Measurements from ENCODE around the gene PODXL. TPM values are rescaled to one million over a fixed set of nuclear protein-coding genes. Genes with fewer than 3 reads are reported as not detected.

PODXL gene
- total RNA-seq, 1 donor = 1.4 TPM

DNA sequence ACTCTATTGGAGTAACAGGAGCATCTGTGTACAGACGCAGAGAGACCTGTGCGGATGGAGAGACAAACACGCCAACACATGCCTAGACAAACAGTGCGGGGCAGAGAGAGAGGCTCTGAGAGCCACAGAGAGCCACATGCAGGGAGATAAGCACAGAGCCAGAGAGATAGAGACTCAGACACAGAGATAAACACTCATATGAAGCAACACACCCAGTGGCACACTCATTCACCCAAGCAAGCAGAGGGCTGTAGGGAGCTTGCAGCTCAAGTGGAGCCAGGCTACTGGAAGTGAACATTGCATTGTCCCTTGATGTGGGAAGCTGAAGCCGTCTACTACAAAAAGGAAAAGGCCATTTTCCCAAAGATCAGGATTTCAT lies 46.6 kb upstream of the PODXL start:
- no peaks in the 10 kb centered on the region for H3K9me3 ChIP-seq (ENCODE audit: low read depth, low read length)
- no peak overlapping the region for H2AFZ ChIP-seq (ENCODE audit: low read length)
- no peaks in the 10 kb centered on the region for H3K79me2 ChIP-seq (ENCODE audit: insufficient read depth, low read length)
- H3K27me3 ChIP-seq (ENCODE audit: insufficient read depth, low read length) = no peaks in the 10 kb centered on the region
- no peak overlapping the region for H3K4me2 ChIP-seq (ENCODE audit: insufficient read depth, low read length)
- no peaks in the 10 kb centered on the region for H4K20me1 ChIP-seq (ENCODE audit: insufficient read depth, low read length)
- no peak overlapping the region for H3K27ac ChIP-seq (ENCODE audit: low read depth, low read length)
- DNase-seq (ENCODE audit: insufficient read length, low spot score, missing footprints) = no peak
- H3K4me3 ChIP-seq (ENCODE audit: insufficient read depth, low read length) = no peak overlapping the region
- H3K36me3 ChIP-seq (ENCODE audit: insufficient read depth, low read length) = no peaks in the 10 kb centered on the region
- TF ChIP-seq, protein P1, sequence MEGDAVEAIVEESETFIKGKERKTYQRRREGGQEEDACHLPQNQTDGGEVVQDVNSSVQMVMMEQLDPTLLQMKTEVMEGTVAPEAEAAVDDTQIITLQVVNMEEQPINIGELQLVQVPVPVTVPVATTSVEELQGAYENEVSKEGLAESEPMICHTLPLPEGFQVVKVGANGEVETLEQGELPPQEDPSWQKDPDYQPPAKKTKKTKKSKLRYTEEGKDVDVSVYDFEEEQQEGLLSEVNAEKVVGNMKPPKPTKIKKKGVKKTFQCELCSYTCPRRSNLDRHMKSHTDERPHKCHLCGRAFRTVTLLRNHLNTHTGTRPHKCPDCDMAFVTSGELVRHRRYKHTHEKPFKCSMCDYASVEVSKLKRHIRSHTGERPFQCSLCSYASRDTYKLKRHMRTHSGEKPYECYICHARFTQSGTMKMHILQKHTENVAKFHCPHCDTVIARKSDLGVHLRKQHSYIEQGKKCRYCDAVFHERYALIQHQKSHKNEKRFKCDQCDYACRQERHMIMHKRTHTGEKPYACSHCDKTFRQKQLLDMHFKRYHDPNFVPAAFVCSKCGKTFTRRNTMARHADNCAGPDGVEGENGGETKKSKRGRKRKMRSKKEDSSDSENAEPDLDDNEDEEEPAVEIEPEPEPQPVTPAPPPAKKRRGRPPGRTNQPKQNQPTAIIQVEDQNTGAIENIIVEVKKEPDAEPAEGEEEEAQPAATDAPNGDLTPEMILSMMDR (IDR thresholded peaks at IDR 0.05; ENCODE audit: extremely low read depth, low read depth, low read length) = no peak
- H3K4me1 ChIP-seq (ENCODE audit: insufficient read depth, low read length) = peaks cover 30% of the 10 kb centered on the region

DNA sequence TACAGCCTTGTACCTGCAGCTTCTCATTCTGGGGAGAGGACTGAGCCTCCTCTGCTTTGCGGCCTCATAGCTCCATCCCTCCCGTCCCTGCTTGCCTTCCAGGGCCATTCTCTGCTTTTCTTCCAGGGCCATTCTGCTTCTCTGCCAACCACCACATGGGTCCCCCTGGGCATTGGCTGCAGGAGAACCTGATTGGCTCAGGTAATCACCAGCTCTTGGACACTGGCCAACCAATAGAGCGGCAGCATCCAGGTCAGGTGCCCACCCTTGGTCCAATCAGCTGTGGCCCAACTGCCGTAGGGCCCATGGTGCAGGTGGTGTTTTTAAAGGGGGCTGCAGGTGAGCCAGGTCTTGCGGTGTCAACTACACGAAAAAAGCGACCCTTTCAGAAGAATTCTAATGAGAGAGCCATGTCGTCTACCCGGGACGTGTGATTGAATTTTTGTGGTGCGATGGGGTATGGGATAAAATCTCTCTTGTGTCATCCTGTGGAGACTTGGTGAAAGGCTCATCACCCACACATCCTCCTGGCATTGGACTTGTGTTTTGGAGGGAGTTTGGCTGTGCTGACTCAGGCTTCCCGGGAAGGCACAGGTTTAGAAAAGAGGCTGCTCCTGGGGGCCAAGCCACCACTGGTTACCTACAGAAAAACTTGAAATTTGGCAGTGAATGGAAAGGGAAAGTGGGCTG lies 46.0 kb upstream of the PODXL start:
- no peaks in the 10 kb centered on the region for H3K79me2 ChIP-seq (ENCODE audit: insufficient read depth, low read length)
- no peaks in the 10 kb centered on the region for H4K20me1 ChIP-seq (ENCODE audit: insufficient read depth, low read length)
- peaks cover 28% of the 10 kb centered on the region for H3K4me1 ChIP-seq (ENCODE audit: insufficient read depth, low read length)
- H3K27me3 ChIP-seq (ENCODE audit: insufficient read depth, low read length) = no peaks in the 10 kb centered on the region
- H3K4me3 ChIP-seq (ENCODE audit: insufficient read depth, low read length) = no peak overlapping the region
- H3K9me3 ChIP-seq (ENCODE audit: low read depth, low read length) = no peaks in the 10 kb centered on the region
- DNase-seq (ENCODE audit: insufficient read length, low spot score, missing footprints) = peak; percentile 80
- H2AFZ ChIP-seq (ENCODE audit: low read length) = no peak overlapping the region
- TF ChIP-seq, protein P1 (IDR thresholded peaks at IDR 0.05; ENCODE audit: extremely low read depth, low read depth, low read length) = no peak
- H3K27ac ChIP-seq (ENCODE audit: low read depth, low read length) = no peak overlapping the region
- H3K36me3 ChIP-seq (ENCODE audit: insufficient read depth, low read length) = no peaks in the 10 kb centered on the region
- H3K4me2 ChIP-seq (ENCODE audit: insufficient read depth, low read length) = no peak overlapping the region

DNA sequence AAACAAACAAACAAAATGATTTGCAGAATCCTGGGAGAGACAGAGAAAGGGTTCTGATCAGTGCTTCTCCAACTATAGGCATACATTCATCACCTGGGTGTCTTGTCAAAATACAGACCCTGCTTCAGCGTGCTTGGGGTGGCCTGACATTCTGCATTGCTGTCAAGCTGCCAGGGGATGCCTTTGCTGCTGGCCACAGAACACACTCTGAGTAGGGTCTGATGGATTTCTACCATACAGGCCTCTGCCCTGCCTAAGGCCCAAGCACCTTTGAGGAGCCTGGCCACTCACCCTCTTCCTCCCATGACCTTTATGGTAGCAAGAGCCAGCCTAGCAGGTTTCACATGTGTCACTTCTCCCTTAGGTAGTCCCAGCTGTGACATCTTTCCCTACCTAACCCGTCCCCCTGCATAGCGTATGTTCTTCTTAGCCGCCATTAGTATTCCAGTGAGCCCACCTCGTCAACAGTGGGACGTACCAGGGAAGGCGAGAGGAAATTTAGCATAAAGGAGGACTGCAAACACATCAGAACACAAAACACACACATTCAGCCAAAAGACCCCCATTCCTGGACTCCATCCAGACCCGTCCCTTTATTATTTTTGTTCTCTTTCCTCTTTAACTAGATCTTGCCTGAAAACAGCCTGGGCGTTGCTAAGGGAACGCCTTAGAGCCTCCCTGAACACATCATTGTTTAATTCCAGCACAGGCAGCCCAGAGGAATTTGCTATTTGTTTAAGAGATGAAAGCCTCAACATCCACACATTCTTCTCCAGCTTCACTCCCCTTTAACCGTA lies 43.9 kb upstream of the PODXL start:
- DNase-seq (ENCODE audit: insufficient read length, low spot score, missing footprints) = peak; percentile 83
- H3K27ac ChIP-seq (ENCODE audit: low read depth, low read length) = no peak overlapping the region
- no peaks in the 10 kb centered on the region for H3K9me3 ChIP-seq (ENCODE audit: low read depth, low read length)
- peaks cover 23% of the 10 kb centered on the region for H3K4me1 ChIP-seq (ENCODE audit: insufficient read depth, low read length)
- H3K4me2 ChIP-seq (ENCODE audit: insufficient read depth, low read length) = no peak overlapping the region
- H3K27me3 ChIP-seq (ENCODE audit: insufficient read depth, low read length) = no peaks in the 10 kb centered on the region
- no peaks in the 10 kb centered on the region for H3K79me2 ChIP-seq (ENCODE audit: insufficient read depth, low read length)
- no peak overlapping the region for H2AFZ ChIP-seq (ENCODE audit: low read length)
- TF ChIP-seq, protein P1 (IDR thresholded peaks at IDR 0.05; ENCODE audit: extremely low read depth, low read depth, low read length) = no peak
- no peaks in the 10 kb centered on the region for H4K20me1 ChIP-seq (ENCODE audit: insufficient read depth, low read length)
- no peak overlapping the region for H3K4me3 ChIP-seq (ENCODE audit: insufficient read depth, low read length)
- H3K36me3 ChIP-seq (ENCODE audit: insufficient read depth, low read length) = no peaks in the 10 kb centered on the region

- H4K20me1 ChIP-seq (ENCODE audit: insufficient read depth, low read length) = no peaks in the 10 kb centered on the region
- no peak for DNase-seq (ENCODE audit: insufficient read length, low spot score, missing footprints)
- no peak overlapping the region for H3K4me2 ChIP-seq (ENCODE audit: insufficient read depth, low read length)
- TF ChIP-seq, protein P1 (IDR thresholded peaks at IDR 0.05; ENCODE audit: extremely low read depth, low read depth, low read length) = no peak
- no peak overlapping the region for H3K27ac ChIP-seq (ENCODE audit: low read depth, low read length)
- H3K36me3 ChIP-seq (ENCODE audit: insufficient read depth, low read length) = no peaks in the 10 kb centered on the region
- no peaks in the 10 kb centered on the region for H3K4me1 ChIP-seq (ENCODE audit: insufficient read depth, low read length)
- no peaks in the 10 kb centered on the region for H3K27me3 ChIP-seq (ENCODE audit: insufficient read depth, low read length)
- no peaks in the 10 kb centered on the region for H3K9me3 ChIP-seq (ENCODE audit: low read depth, low read length)
- no peak overlapping the region for H2AFZ ChIP-seq (ENCODE audit: low read length)
- H3K79me2 ChIP-seq (ENCODE audit: insufficient read depth, low read length) = no peaks in the 10 kb centered on the region
- no peak overlapping the region for H3K4me3 ChIP-seq (ENCODE audit: insufficient read depth, low read length)
Observed at GRCh38 chr7:131596785-131597184, 40.4 kb upstream of the PODXL start.
